ENCODE measurements around the gene NEURL4.
A peak's percentile ranks its signal among the peaks of the same experiment; 100 is the strongest.

NEURL4 gene

GRCh38 chr17:7356072-7356549 lies 27.0 kb upstream of the NEURL4 start:
- Histone ChIP-seq H3K4me1 (ENCODE audit: control insufficient read depth, insufficient read depth, low read length) (peaks cover 31% of the 10 kb centered on the region), H3K9me3 (ENCODE audit: control insufficient read depth, low read length) (no peaks in the 10 kb centered on the region), H3K9ac (ENCODE audit: low read length) (peak overlapping the region; percentile 27), H3K36me3 (ENCODE audit: control insufficient read depth, insufficient read depth, low read length, severe bottlenecking) (no peaks in the 10 kb centered on the region), H3K27me3 (replicated peaks; ENCODE audit: control insufficient read depth, insufficient read depth, low read length) (no peaks in the 10 kb centered on the region), H3K4me3 (ENCODE audit: low read length) (no peak overlapping the region)
- peak; percentile 82 for DNase-seq (ENCODE audit: low read depth)

- Histone ChIP-seq H3K36me3 (ENCODE audit: control insufficient read depth, insufficient read depth, low read length, severe bottlenecking) (no peaks in the 10 kb centered on the region), H3K9ac (ENCODE audit: low read length) (peak overlapping the region; percentile 27), H3K4me3 (ENCODE audit: low read length) (no peak overlapping the region), H3K27me3 (replicated peaks; ENCODE audit: control insufficient read depth, insufficient read depth, low read length) (no peaks in the 10 kb centered on the region), H3K9me3 (ENCODE audit: control insufficient read depth, low read length) (no peaks in the 10 kb centered on the region), H3K4me1 (ENCODE audit: control insufficient read depth, insufficient read depth, low read length) (peaks cover 34% of the 10 kb centered on the region)
- no peak for DNase-seq (ENCODE audit: low read depth)
Observed at GRCh38 chr17:7355573-7355972, 26.4 kb upstream of the NEURL4 start.

- Histone ChIP-seq H3K9me3 (ENCODE audit: control insufficient read depth, low read length) (no peaks in the 10 kb centered on the region), H3K4me1 (ENCODE audit: control insufficient read depth, insufficient read depth, low read length) (peaks cover 34% of the 10 kb centered on the region), H3K4me3 (ENCODE audit: low read length) (peak within 1 kb of the TSS; percentile 97), H3K27me3 (replicated peaks; ENCODE audit: control insufficient read depth, insufficient read depth, low read length) (no peaks in the 10 kb centered on the region), H3K9ac (ENCODE audit: low read length) (peak within 1 kb of the TSS; percentile 100), H3K36me3 (ENCODE audit: control insufficient read depth, insufficient read depth, low read length, severe bottlenecking) (no peaks in the 10 kb centered on the region)
- DNase-seq (ENCODE audit: low read depth) = peak; percentile 49
Observed at GRCh38 chr17:7355053-7355452, 25.9 kb upstream of the NEURL4 start, which contains the start of gene TMEM95. Gene TMEM95, plus strand, starts transcription at chr17:7355156. Its CDS starts 49 bp downstream, at chr17:7355205.

GRCh38 chr17:7354262-7354843 lies 25.2 kb upstream of the NEURL4 start:
- Histone ChIP-seq H3K4me1 (ENCODE audit: control insufficient read depth, insufficient read depth, low read length) (peaks cover 41% of the 10 kb centered on the region), H3K36me3 (ENCODE audit: control insufficient read depth, insufficient read depth, low read length, severe bottlenecking) (no peaks in the 10 kb centered on the region), H3K9me3 (ENCODE audit: control insufficient read depth, low read length) (no peaks in the 10 kb centered on the region), H3K9ac (ENCODE audit: low read length) (peak overlapping the region; percentile 100), H3K4me3 (ENCODE audit: low read length) (peak overlapping the region; percentile 97), H3K27me3 (replicated peaks; ENCODE audit: control insufficient read depth, insufficient read depth, low read length) (no peaks in the 10 kb centered on the region)
- DNase-seq (ENCODE audit: low read depth) = no peak

GRCh38 chr17:7352910-7353635 lies 23.9 kb upstream of the NEURL4 start:
- Histone ChIP-seq H3K4me1 (ENCODE audit: control insufficient read depth, insufficient read depth, low read length) (peaks cover 53% of the 10 kb centered on the region), H3K4me3 (ENCODE audit: low read length) (peak overlapping the region; percentile 97)
- no peak for DNase-seq (ENCODE audit: low read depth)

GRCh38 chr17:7352503-7352889 lies 23.4 kb upstream of the NEURL4 start:
- Histone ChIP-seq H3K4me1 (ENCODE audit: control insufficient read depth, insufficient read depth, low read length) (peaks cover 56% of the 10 kb centered on the region), H3K9me3 (ENCODE audit: control insufficient read depth, low read length) (no peaks in the 10 kb centered on the region), H3K4me3 (ENCODE audit: low read length) (peak overlapping the region; percentile 97), H3K27me3 (replicated peaks; ENCODE audit: control insufficient read depth, insufficient read depth, low read length) (no peaks in the 10 kb centered on the region), H3K9ac (ENCODE audit: low read length) (peak overlapping the region; percentile 100), H3K36me3 (ENCODE audit: control insufficient read depth, insufficient read depth, low read length, severe bottlenecking) (no peaks in the 10 kb centered on the region)
- no peak for DNase-seq (ENCODE audit: low read depth)

More at GRCh38 chr17:7352910-7353635, 23.9 kb upstream of the NEURL4 start:
- Histone ChIP-seq H3K9me3 (ENCODE audit: control insufficient read depth, low read length) (no peaks in the 10 kb centered on the region), H3K27me3 (replicated peaks; ENCODE audit: control insufficient read depth, insufficient read depth, low read length) (no peaks in the 10 kb centered on the region), H3K36me3 (ENCODE audit: control insufficient read depth, insufficient read depth, low read length, severe bottlenecking) (no peaks in the 10 kb centered on the region), H3K9ac (ENCODE audit: low read length) (peak overlapping the region; percentile 100)

GRCh38 chr17:7351665-7352502 lies 22.7 kb upstream of the NEURL4 start, which contains the start of gene KCTD11:
Gene KCTD11, plus strand, starts transcription at chr17:7352162.
- Histone ChIP-seq H3K9ac (ENCODE audit: low read length) (peak within 1 kb of the TSS; percentile 100), H3K9me3 (ENCODE audit: control insufficient read depth, low read length) (no peaks in the 10 kb centered on the region), H3K36me3 (ENCODE audit: control insufficient read depth, insufficient read depth, low read length, severe bottlenecking) (no peaks in the 10 kb centered on the region), H3K27me3 (replicated peaks; ENCODE audit: control insufficient read depth, insufficient read depth, low read length) (no peaks in the 10 kb centered on the region), H3K4me1 (ENCODE audit: control insufficient read depth, insufficient read depth, low read length) (peaks cover 56% of the 10 kb centered on the region), H3K4me3 (ENCODE audit: low read length) (peak within 1 kb of the TSS; percentile 97)
- peak; percentile 97 for DNase-seq (ENCODE audit: low read depth)

GRCh38 chr17:7348478-7349242 lies 19.5 kb upstream of the NEURL4 start:
- peaks cover 39% of the 10 kb centered on the region for H3K4me1 ChIP-seq (ENCODE audit: control insufficient read depth, insufficient read depth, low read length)
- H3K9me3 ChIP-seq (ENCODE audit: control insufficient read depth, low read length) = no peaks in the 10 kb centered on the region
- no peak overlapping the region for H3K9ac ChIP-seq (ENCODE audit: low read length)
- no peak for DNase-seq (ENCODE audit: low read depth)
- H3K27me3 ChIP-seq (replicated peaks; ENCODE audit: control insufficient read depth, insufficient read depth, low read length) = peaks cover 14% of the 10 kb centered on the region
- H3K36me3 ChIP-seq (ENCODE audit: control insufficient read depth, insufficient read depth, low read length, severe bottlenecking) = no peaks in the 10 kb centered on the region
- peak overlapping the region; percentile 82 for H3K4me3 ChIP-seq (ENCODE audit: low read length)

- no peak overlapping the region for H3K9ac ChIP-seq (ENCODE audit: low read length)
- peaks cover 31% of the 10 kb centered on the region for H3K4me1 ChIP-seq (ENCODE audit: control insufficient read depth, insufficient read depth, low read length)
- no peaks in the 10 kb centered on the region for H3K9me3 ChIP-seq (ENCODE audit: control insufficient read depth, low read length)
- no peak for DNase-seq (ENCODE audit: low read depth)
- H3K4me3 ChIP-seq (ENCODE audit: low read length) = no peak overlapping the region
- H3K27me3 ChIP-seq (replicated peaks; ENCODE audit: control insufficient read depth, insufficient read depth, low read length) = peaks cover 22% of the 10 kb centered on the region
- no peaks in the 10 kb centered on the region for H3K36me3 ChIP-seq (ENCODE audit: control insufficient read depth, insufficient read depth, low read length, severe bottlenecking)
Observed at GRCh38 chr17:7347630-7348477, 18.7 kb upstream of the NEURL4 start.

All from adipocyte (in vitro differentiated cells).